Stomach (tissue), 19 donors: ENCODE results near the gene XCL1. TPM values are rescaled to one million over a fixed set of nuclear protein-coding genes. Genes with fewer than 3 reads are reported as not detected.
"Not testable (repeated sequence)": the region's sequence is repeated elsewhere in the genome, so short reads cannot be mapped to it uniquely, and the experiment has no call there.

Experiments
- DNase-seq, 2 donors: peaks; one replicate each; pipeline versions ENCODE4 v3.0.0 to v3.0.0-alpha.2; 2013 to 2019
- H3K27ac ChIP-seq, 5 donors: fragments of 200-600 bp in 4 of 5; sonication (generic) in 4 of 5; one replicate each; pipeline ENCODE4 v1.5.1; 2013 to 2019; ENCODE audit warnings: mild to moderate bottlenecking in 1 of 5, moderate library complexity in 1 of 5
- H3K27me3 ChIP-seq, 3 donors: fragments of 200-600 bp; sonication (generic); one replicate each; pipeline ENCODE4 v1.5.1; 2017 to 2019; ENCODE audit warnings: mixed run types in 1 of 3
- H3K36me3 ChIP-seq, 4 donors: fragments of 200-600 bp; sonication (generic); 1 replicate in 3 of 4; 2 replicates in 1 of 4; pipeline ENCODE4 v1.5.1; 2016 to 2019
- H3K4me1 ChIP-seq, 4 donors: fragments of 200-600 bp; sonication (generic); one replicate each; pipeline ENCODE4 v1.5.1; 2016 to 2019
- H3K4me3 ChIP-seq, 4 donors: fragments of 200-600 bp; sonication (generic) in 3 of 4; one replicate each; pipeline ENCODE4 v1.5.1; 2016 to 2019; ENCODE audit warnings: mild to moderate bottlenecking in 1 of 4
- H3K9me3 ChIP-seq, 4 donors: fragments of 200-600 bp; sonication (generic); one replicate each; pipeline ENCODE4 v1.5.1; 2016 to 2019
- EP300 ChIP-seq: sonication (generic); formaldehyde crosslinking; IDR thresholded peaks from one replicate; pipeline ENCODE4 v1.6.1; 2017; ENCODE audit warnings: antibody characterized with exemption
- POLR2A ChIP-seq, 4 donors: fragments of 450-650 bp; IDR thresholded peaks; one replicate each; pipeline ENCODE4 v1.6.1; 2016; ENCODE audit warnings: antibody characterized with exemption in 4 of 4, control low read depth in 2 of 4, mild to moderate bottlenecking in 1 of 4, moderate library complexity in 1 of 4
- POLR2AphosphoS5 ChIP-seq, 3 donors: sonication (generic); formaldehyde crosslinking; IDR thresholded peaks; one replicate each; pipeline ENCODE4 v1.6.1; 2016; ENCODE audit warnings: antibody characterized with exemption in 3 of 3
- WGBS, 5 donors: extraction: QIAGEN DNeasy Blood & Tissue Kit in 3 of 5; methylation state at CpG; one replicate each; pipeline versions ENCODE4 v1.1.5 to v1.1.7; 2013 to 2018; 5-methylcytosine and 5-hydroxymethylcytosine counted together
- intact Hi-C: fragments of 100-400 bp; cut with DNase I; formaldehyde crosslinking; loops from one replicate; pipeline ENCODE4 v1.15.1; 2023; ENCODE audit warnings: low total_unique reads
- long read RNA-seq, 10 donors: transcript quantifications; one replicate each; lab custom pipeline, GENCODE V29; 2026
- polyA plus RNA-seq, 3 donors: library from polyadenylated mRNA; stranded (reverse); fragments of 200-250 nt; gene quantifications; one replicate each; pipeline ENCODE4 v1.2.3, GENCODE V29; 2013
- total RNA-seq, 5 donors: library from RNA; depleted of rRNA; stranded (reverse); fragments of >200 nt; gene quantifications; one replicate each; pipeline versions ENCODE4 v1.1.0 to v1.2.3, GENCODE V29; 2014 to 2016
- TF ChIP-seq, protein P1 (sequence below), 7 experiments: fragments of 450-650 bp in 4 of 7; fragments of 200-600 bp in 3 of 7; sonication (generic) in 3 of 7; IDR thresholded peaks; one replicate each; pipeline ENCODE4 v1.5.1; 2016 to 2019; ENCODE audit warnings: antibody characterized with exemption in 7 of 7, control low read depth in 2 of 7, mild to moderate bottlenecking in 1 of 7
- donor health status: healthy with polysubstance abuse.
- donor health status: Bipolar disorder and iron deficiency.
- donor health status: healthy.

Gene XCL1, protein sequence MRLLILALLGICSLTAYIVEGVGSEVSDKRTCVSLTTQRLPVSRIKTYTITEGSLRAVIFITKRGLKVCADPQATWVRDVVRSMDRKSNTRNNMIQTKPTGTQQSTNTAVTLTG
- not detected for total RNA-seq
- polyA plus RNA-seq = under 1 TPM in 1 of 3 donors, not detected in 2; 0.23 TPM
- long read RNA-seq, donor 1 = 0 reads
- long read RNA-seq, donor 2, partial matches to known transcripts = 0 of 1 reads
- long read RNA-seq, donor 2, other reads (novel, unspliced or antisense) = 0 of 1 reads
- long read RNA-seq, donor 3 = 0 reads
- long read RNA-seq, donor 4 = 0 reads
- long read RNA-seq, donor 5, partial matches to known transcripts = 0 of 1 reads
- long read RNA-seq, donor 5, other reads (novel, unspliced or antisense) = 0 of 1 reads
- long read RNA-seq, donor 6 = 0 reads
- long read RNA-seq, donor 7 = 0 reads
- long read RNA-seq, donor 8 = 0 reads
- long read RNA-seq, donor 9 = 0 reads
- long read RNA-seq, donor 10 = 0 reads

DNA sequence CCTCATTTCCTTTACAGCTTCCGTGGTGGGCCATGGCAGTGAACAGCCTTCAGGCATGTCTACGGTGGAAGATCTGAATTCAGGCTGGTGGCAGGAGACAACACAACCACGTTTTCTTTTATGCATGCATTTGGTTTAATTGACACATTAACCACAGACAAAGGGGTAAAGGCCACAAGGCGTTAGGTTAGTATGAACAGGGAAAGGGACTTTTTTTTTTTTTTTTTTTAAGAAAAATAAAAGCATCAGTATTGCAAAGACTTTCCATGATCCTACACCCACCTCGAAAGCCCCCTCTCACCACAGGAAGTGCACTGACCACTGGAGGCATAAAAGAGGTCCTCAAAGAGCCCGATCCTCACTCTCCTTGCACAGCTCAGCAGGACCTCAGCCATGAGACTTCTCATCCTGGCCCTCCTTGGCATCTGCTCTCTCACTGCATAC is at the start of gene XCL1:
Gene XCL1 (plus strand): TSS at position 361 of the 444 bp plus-strand sequence. CDS start 33 bp downstream, at position 394.
- not testable (repeated sequence) for H3K4me1 ChIP-seq, H3K36me3 ChIP-seq, H3K27me3 ChIP-seq, H3K9me3 ChIP-seq, H3K4me3 ChIP-seq, H3K27ac ChIP-seq, DNase-seq
- intact Hi-C loops = loop anchor here (10.0 kb wide), 1 partner anchor 231 kb away; no protein-coding TSS in a partner anchor
- WGBS, 5 donors = 57 to 81% (median 76%) methylated on average over 4 of the region's 6 CpGs

DNA sequence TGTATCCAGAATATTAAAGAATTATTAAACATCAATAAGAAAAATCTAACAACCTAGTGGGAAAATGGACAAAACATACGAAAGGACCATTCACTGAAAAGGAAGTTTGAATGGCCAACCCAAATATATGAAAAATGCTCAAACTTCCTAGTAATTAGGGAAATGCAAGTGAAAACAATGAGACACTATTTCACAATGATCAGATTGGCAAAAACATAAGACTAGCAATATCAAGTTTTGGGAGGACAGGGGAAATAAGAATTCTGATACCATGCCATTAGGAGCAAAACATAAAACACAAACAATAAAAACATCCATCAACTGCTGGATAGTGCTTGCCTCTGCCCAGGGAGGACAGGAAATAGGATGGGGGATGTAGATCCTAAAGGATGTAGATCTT is 46.9 kb upstream of the XCL1 start:
- Histone ChIP-seq H3K36me3 (no peaks in the 10 kb centered on the region), H3K27me3 (no peaks in the 10 kb centered on the region), H3K27ac (no peak overlapping the region), H3K4me3 (no peak overlapping the region), H3K9me3 (no peaks in the 10 kb centered on the region), H3K4me1 (no peaks in the 10 kb centered on the region)
- WGBS, 5 donors = 69 to 87% (median 83%) methylated on average over 1 of the region's 1 CpG
- TF ChIP-seq POLR2AphosphoS5 (IDR thresholded peaks at IDR 0.05) (no peak), POLR2A (IDR thresholded peaks at IDR 0.05) (no peak), EP300 (no peak)
- TF ChIP-seq, protein P1, sequence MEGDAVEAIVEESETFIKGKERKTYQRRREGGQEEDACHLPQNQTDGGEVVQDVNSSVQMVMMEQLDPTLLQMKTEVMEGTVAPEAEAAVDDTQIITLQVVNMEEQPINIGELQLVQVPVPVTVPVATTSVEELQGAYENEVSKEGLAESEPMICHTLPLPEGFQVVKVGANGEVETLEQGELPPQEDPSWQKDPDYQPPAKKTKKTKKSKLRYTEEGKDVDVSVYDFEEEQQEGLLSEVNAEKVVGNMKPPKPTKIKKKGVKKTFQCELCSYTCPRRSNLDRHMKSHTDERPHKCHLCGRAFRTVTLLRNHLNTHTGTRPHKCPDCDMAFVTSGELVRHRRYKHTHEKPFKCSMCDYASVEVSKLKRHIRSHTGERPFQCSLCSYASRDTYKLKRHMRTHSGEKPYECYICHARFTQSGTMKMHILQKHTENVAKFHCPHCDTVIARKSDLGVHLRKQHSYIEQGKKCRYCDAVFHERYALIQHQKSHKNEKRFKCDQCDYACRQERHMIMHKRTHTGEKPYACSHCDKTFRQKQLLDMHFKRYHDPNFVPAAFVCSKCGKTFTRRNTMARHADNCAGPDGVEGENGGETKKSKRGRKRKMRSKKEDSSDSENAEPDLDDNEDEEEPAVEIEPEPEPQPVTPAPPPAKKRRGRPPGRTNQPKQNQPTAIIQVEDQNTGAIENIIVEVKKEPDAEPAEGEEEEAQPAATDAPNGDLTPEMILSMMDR (IDR thresholded peaks at IDR 0.05) = no peak
- no peak for DNase-seq
- intact Hi-C loops = no loop called here

DNA sequence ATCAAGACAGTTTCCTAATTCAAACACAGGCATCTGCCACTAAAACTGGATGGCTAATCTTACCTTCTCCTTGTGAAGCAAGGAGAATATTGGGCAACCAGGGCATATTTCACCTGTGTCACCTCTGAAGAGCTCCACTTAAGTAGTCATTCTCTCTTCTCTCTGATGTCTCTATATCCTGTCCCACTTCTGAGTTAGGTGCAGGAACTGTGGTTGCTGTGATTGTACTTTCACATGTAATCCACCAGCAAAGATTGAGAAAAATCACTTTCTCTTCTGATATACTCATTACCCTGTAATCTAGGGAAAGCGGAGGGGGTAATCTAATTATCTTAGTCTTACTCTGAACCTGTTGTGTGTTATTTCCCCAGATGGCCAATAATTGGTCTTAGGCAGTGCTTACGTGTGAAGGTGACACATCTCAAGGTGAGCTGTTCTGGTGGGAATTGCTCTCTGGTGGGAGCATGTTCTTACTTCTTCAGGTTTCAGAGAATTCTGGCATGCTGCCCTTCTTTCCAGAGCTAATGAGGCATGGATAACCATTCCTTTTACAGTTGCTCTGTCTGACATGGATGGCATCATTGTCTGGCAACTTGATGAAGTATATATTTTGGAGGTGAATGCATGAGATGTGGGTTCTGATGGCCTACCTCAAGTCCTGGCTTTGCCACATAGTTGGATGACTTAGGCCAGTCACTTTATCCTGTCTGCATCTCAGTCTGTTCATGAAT is 44.6 kb upstream of the XCL1 start:
- intact Hi-C loops = no loop called here
- 93 to 100% (median 97%) methylated on average over 2 of the region's 2 CpGs for WGBS, 5 donors

DNA sequence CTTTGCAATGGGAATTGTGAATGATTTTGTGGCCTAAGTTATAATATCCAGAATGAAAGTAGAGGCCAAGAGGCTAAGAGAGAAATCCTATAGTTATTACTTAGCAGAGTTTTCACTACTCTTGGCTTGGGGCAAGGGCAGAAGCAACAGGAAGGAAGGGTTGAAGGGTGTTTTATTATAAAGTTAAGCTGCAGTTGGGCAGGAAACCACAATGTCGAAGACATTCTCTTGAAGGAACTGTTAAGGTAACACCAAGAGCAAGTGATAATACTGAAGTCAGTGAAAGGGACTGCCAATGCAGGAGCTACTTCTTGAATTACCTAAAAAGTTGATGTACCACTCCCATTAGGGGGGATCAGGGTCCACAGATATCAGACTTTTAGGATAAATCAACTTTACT is 40.9 kb upstream of the XCL1 start:
- peak in 1 of 3 donors; percentile 17 for TF ChIP-seq POLR2AphosphoS5 (IDR thresholded peaks at IDR 0.05)
- TF ChIP-seq, protein P1 (IDR thresholded peaks at IDR 0.05) = no peak
- Histone ChIP-seq H3K4me3 (no peak overlapping the region), H3K9me3 (no peaks in the 10 kb centered on the region), H3K4me1 (peaks cover 0 to 11% (median 2%) of the 10 kb centered on the region in 4 donors), H3K27ac (peak overlapping the region in 3 of 5 donors; percentile 1 to 38 (median 12)), H3K36me3 (no peaks in the 10 kb centered on the region), H3K27me3 (no peaks in the 10 kb centered on the region)
- 29 to 71% (median 52%) methylated on average over 1 of the region's 1 CpG for WGBS, 5 donors
- intact Hi-C loops = no loop called here
- peak in 1 of 2 donors; percentile 43 for DNase-seq

More for the DNA sequence above, 44.6 kb upstream of the XCL1 start:
- H3K27ac ChIP-seq = no peak overlapping the region
- no peaks in the 10 kb centered on the region for H3K36me3 ChIP-seq
- H3K9me3 ChIP-seq = no peaks in the 10 kb centered on the region
- H3K27me3 ChIP-seq = no peaks in the 10 kb centered on the region
- TF ChIP-seq POLR2AphosphoS5 (IDR thresholded peaks at IDR 0.05) = no peak
- TF ChIP-seq POLR2A (IDR thresholded peaks at IDR 0.05) = no peak
- H3K4me3 ChIP-seq = no peak overlapping the region
- peaks cover 0 to 11% (median 2%) of the 10 kb centered on the region in 4 donors for H3K4me1 ChIP-seq
- no peak for DNase-seq

DNA sequence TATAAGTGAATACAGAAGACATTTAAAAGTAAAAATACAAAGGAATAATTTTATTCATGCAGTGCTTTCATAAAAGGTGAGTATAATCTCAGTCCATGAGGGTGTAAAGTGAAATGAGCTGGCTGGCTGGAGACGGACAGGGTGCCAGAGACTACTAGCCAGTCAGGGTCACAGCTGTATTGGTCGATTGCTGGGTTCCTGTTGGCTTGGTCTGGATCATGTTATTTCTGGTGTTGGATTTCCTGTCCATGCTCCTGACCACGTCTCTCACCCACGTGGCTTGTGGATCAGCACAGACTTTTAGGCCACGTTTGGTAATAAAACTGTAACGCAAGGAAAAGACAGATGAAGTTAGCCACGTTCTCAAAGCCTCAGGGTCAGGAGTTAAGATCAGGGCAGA is 35.6 kb upstream of the XCL1 start:
- intact Hi-C loops, H3K27ac ChIP-seq, H3K36me3 ChIP-seq, H3K9me3 ChIP-seq, H3K4me3 ChIP-seq, H3K27me3 ChIP-seq, DNase-seq, H3K4me1 ChIP-seq: not testable (repeated sequence)
- 78 to 88% (median 79%) methylated on average over 7 of the region's 7 CpGs for WGBS, 5 donors

DNA sequence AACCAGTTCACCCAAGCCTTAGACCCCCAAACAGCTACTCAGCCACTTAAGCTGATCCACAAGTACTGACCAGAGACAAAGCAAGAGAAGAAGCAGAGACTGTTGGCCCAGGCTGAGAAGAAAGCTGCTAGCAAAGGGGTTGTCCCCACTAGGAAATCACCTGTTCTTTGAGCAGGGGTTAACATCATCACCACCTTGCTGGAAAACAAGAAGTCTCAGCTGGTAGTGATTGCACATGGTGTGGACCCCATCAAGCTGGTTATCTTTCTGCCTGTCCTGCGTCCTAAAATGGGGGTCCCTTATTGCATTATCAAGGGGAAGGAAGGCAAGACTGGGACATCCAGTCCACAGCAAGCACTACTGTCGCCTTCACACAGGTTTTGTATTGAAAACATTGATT is 33.4 kb upstream of the XCL1 start:
- H3K9me3 ChIP-seq, H3K4me3 ChIP-seq, DNase-seq, H3K36me3 ChIP-seq, H3K27me3 ChIP-seq, intact Hi-C loops, H3K27ac ChIP-seq, H3K4me1 ChIP-seq: not testable (repeated sequence)
- WGBS, 5 donors = 84 to 96% (median 90%) methylated on average over 2 of the region's 2 CpGs

DNA sequence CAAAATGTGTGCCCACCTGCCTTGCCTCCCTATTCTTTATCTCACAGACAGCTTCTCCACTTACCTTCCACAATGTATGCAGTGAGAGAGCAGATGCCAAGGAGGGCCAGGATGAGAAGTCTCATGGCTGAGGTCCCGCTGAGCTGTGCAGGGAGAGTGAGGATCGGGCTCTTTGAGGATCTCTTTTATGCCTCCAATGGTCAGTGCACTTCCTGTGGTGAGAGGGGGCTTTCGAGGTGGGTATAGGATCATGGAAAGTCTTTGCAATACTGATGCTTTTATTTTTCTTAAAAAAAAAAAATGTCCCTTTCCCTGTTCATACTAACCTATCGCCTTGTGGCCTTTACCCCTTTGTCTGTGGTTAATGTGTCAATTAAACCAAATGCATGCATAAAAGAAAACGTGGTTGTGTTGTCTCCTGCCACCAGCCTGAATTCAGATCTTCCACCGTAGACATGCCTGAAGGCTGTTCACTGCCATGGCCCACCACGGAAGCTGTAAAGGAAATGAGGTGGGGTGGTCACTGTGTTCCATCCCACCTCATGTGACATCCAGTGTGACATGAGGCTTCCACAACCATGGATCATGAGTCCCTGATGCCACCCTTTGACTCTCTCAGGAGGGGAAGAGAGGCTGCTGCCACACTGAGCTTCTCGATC is 32.4 kb upstream of the XCL1 start, which contains the start of gene XCL2:
Gene XCL2 (minus strand): TSS at position 158 of the 659 bp plus-strand sequence. CDS start 33 bp downstream, at position 125.
- H3K27ac ChIP-seq, DNase-seq, H3K36me3 ChIP-seq, H3K4me3 ChIP-seq, H3K4me1 ChIP-seq, intact Hi-C loops, H3K9me3 ChIP-seq, H3K27me3 ChIP-seq: not testable (repeated sequence)
- WGBS, 5 donors = 77 to 87% (median 83%) methylated on average over 4 to 5 of the region's 8 CpGs
